ENCODE results near the gene RBM44. TPM values are rescaled to one million over a fixed set of nuclear protein-coding genes. Genes with fewer than 3 reads are reported as not detected.

The RBM44 gene
- polyA plus RNA-seq, 1 experiment = 0.05 TPM

DNA sequence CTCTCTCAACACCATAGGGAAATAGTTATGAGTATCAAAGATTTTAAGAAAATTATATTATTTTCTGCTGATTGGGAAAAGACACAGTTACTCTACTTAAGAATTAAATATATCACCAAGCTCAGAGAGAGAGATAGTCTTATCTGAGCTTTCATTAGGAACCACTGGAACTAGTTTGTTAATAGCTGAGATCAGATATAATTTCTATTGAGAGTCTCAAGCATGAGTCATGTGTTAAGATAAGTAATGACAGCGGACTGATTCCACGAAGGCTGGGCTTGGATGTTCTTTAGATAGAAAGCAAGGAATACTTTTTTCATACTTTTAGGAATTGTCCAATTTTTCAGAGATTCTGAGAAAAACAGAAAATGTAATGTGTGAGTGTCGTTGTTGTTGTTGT is 44.4 kb upstream of the RBM44 start:
- DNase-seq (ENCODE audit: low read depth) = no peak
- ChIA-PET CTCF (interaction anchor here (0.7 to 5.1 kb wide), 5 partner anchors 9 to 182 kb away, joined by 3 to 36 read pairs (median 4); no protein-coding TSS in a partner anchor), POLR2A (no interaction called here)
- TF ChIP-seq, protein P1, sequence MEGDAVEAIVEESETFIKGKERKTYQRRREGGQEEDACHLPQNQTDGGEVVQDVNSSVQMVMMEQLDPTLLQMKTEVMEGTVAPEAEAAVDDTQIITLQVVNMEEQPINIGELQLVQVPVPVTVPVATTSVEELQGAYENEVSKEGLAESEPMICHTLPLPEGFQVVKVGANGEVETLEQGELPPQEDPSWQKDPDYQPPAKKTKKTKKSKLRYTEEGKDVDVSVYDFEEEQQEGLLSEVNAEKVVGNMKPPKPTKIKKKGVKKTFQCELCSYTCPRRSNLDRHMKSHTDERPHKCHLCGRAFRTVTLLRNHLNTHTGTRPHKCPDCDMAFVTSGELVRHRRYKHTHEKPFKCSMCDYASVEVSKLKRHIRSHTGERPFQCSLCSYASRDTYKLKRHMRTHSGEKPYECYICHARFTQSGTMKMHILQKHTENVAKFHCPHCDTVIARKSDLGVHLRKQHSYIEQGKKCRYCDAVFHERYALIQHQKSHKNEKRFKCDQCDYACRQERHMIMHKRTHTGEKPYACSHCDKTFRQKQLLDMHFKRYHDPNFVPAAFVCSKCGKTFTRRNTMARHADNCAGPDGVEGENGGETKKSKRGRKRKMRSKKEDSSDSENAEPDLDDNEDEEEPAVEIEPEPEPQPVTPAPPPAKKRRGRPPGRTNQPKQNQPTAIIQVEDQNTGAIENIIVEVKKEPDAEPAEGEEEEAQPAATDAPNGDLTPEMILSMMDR (IDR thresholded peaks at IDR 0.05; ENCODE audit: insufficient read depth, low read depth, low read length) = no peak
- H3K27me3 ChIP-seq (ENCODE audit: control insufficient read depth, insufficient read depth, low read length) = no peaks in the 10 kb centered on the region
- H3K36me3 ChIP-seq (ENCODE audit: control insufficient read depth, insufficient read depth, low read length) = peaks cover 28% of the 10 kb centered on the region
- H3K4me3 ChIP-seq (ENCODE audit: low read depth, low read length) = no peak overlapping the region

DNA sequence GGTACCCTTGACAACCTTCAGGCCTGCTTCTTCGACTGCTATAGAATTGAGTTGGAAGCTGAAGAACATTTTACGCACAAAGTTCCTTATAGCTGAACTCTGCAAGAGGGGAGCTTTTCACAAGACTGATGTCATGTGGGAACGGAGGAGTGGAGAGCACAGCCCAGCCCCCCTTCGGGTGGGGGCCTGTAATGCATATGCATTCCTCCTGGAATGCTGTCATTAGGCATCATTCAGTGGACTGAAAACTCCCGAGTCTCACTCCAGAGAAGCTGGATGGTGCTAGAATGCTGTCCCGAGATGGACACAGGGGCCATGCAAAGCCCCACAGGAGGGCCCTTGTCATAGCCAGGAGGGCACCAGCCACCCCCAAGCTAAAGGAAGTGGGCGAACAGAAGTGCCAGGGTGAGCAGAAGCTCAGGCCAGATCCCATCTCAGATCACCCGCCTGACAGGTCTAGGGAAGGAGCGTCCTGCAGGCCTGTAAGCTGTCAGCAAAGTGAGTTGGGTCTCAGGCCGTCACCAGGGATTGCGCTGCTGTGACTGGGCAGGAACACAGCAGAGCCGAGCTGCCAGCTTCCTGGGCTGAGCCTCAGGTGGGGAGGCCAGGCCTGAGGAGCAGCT is 43.8 kb upstream of the RBM44 start:
- Histone ChIP-seq H3K4me3 (ENCODE audit: low read depth, low read length) (no peak overlapping the region), H3K36me3 (ENCODE audit: control insufficient read depth, insufficient read depth, low read length) (peaks cover 25% of the 10 kb centered on the region), H3K27me3 (ENCODE audit: control insufficient read depth, insufficient read depth, low read length) (no peaks in the 10 kb centered on the region)
- TF ChIP-seq, protein P1 (IDR thresholded peaks at IDR 0.05; ENCODE audit: insufficient read depth, low read depth, low read length) = no peak
- DNase-seq (ENCODE audit: low read depth) = no peak
- ChIA-PET POLR2A (no interaction called here), CTCF (interaction anchor here (0.7 to 5.1 kb wide), 5 partner anchors 10 to 183 kb away, joined by 3 to 36 read pairs (median 4); no protein-coding TSS in a partner anchor)

DNA sequence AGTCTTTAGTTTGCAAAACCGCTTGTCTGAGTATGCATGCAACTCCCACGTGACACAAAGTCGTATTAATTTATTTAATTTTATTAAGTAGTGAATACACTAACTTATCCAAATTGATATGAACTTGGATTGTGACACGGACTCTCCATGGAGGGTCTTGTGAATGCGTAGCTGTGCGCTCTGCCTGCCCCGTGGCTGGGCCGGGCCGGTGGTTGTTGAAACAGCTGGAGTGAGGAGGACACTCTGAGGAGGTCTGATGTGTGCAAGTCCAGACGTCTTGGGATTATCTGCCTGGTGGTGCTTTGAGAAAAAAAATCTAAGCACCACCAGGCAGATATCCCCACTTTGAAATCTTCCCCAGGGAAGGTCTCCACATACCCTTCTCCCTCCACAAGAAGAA is 41.0 kb upstream of the RBM44 start:
- H3K4me3 ChIP-seq (ENCODE audit: low read depth, low read length) = no peak overlapping the region
- TF ChIP-seq, protein P1 (IDR thresholded peaks at IDR 0.05; ENCODE audit: insufficient read depth, low read depth, low read length) = no peak
- H3K27me3 ChIP-seq (ENCODE audit: control insufficient read depth, insufficient read depth, low read length) = no peaks in the 10 kb centered on the region
- ChIA-PET POLR2A (no interaction called here), CTCF (interaction anchor here (0.6 to 5.1 kb wide), 2 partner anchors 13 to 500 kb away, joined by 3 to 36 read pairs; no protein-coding TSS in a partner anchor)
- peaks cover 19% of the 10 kb centered on the region for H3K36me3 ChIP-seq (ENCODE audit: control insufficient read depth, insufficient read depth, low read length)
- no peak for DNase-seq (ENCODE audit: low read depth)

DNA sequence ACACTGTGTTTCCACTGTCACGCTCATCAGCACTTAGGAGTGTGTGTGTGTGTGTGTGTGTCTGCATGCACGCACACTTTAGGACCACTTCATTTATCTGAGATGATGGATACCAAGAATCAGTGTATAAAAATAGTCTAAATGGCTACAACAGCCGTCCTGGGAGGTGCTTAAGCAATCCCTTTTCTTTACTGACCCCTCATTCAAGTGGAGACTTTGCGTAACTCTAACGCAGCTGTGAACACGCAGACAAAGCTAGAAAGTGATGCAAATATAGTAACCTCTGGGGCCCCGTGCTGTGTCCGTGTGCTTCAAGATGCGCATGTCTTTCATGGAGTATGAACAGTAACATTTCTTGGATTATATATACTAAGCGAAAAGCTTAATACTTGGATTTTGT is 40.4 kb upstream of the RBM44 start:
- ChIA-PET POLR2A (no interaction called here), CTCF (interaction anchor here (0.6 to 5.1 kb wide), 2 partner anchors 13 to 501 kb away, joined by 3 to 36 read pairs; no protein-coding TSS in a partner anchor)
- H3K4me3 ChIP-seq (ENCODE audit: low read depth, low read length) = no peak overlapping the region
- TF ChIP-seq, protein P1 (IDR thresholded peaks at IDR 0.05; ENCODE audit: insufficient read depth, low read depth, low read length) = no peak
- no peaks in the 10 kb centered on the region for H3K27me3 ChIP-seq (ENCODE audit: control insufficient read depth, insufficient read depth, low read length)
- peaks cover 16% of the 10 kb centered on the region for H3K36me3 ChIP-seq (ENCODE audit: control insufficient read depth, insufficient read depth, low read length)
- DNase-seq (ENCODE audit: low read depth) = no peak

DNA sequence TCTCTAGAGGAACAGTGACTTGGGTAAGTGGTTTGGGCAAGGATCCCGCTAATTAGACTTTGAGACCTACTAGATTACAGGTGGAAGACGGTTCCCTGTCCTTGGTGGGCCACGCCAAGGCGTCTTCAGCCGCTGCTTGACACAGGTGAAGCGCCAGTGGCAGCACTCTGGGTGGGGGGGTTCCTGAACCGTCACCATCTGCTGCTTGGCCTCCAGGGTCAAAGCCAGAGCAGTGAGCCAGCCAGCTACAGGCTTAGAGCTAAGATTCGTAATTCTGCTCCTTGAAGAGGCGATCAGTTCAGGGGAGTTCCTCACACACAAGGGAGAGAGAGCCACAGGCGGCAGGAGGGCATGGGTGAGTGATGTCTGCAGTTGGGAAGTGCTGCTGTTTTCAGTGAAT is 39.4 kb upstream of the RBM44 start:
- CTCF ChIA-PET = interaction anchor here (1.0 to 2.9 kb wide), 2 partner anchors 14 to 15 kb away, joined by 4 to 8 read pairs; no protein-coding TSS in a partner anchor
- no peak for DNase-seq (ENCODE audit: low read depth)
- Histone ChIP-seq H3K27me3 (ENCODE audit: control insufficient read depth, insufficient read depth, low read length) (no peaks in the 10 kb centered on the region), H3K36me3 (ENCODE audit: control insufficient read depth, insufficient read depth, low read length) (peaks cover 16% of the 10 kb centered on the region), H3K4me3 (ENCODE audit: low read depth, low read length) (no peak overlapping the region)
- POLR2A ChIA-PET = no interaction called here
- TF ChIP-seq, protein P1 (IDR thresholded peaks at IDR 0.05; ENCODE audit: insufficient read depth, low read depth, low read length) = no peak

All from BJ (cell line).